Smooth muscle cell (in vitro differentiated cells): ENCODE measurements around the gene GRIFIN. TPM values are rescaled to one million over a fixed set of nuclear protein-coding genes. Genes with fewer than 3 reads are reported as not detected.

ENCODE experiments used
- DNase-seq: peaks from one replicate; lab custom pipeline; 2025; ENCODE audit not compliant: unreplicated experiment; lab: John Stamatoyannopoulos, UW
- H2AFZ ChIP-seq: fragments of 200-600 bp; sonication (generic); 2 replicates; pipeline ENCODE4 v1.6.0; 2016; ENCODE audit warnings: antibody characterized with exemption, low read depth, mild to moderate bottlenecking
- H3F3A ChIP-seq: fragments of 200-600 bp; sonication (generic); 2 replicates; pipeline ENCODE4 v1.6.0; 2017; ENCODE audit warnings: antibody characterized with exemption, low read depth
- H3K27ac ChIP-seq: fragments of 200-600 bp; sonication (generic); 2 replicates; pipeline ENCODE4 v1.5.1; 2016; ENCODE audit warnings: low read depth, mild to moderate bottlenecking
- H3K27me3 ChIP-seq: fragments of 200-600 bp; sonication (generic); 2 replicates; pipeline ENCODE4 v1.6.1; 2016; ENCODE audit warnings: low read depth, mild to moderate bottlenecking
- H3K36me3 ChIP-seq: fragments of 200-600 bp; sonication (generic); 2 replicates; pipeline ENCODE4 v1.5.1; 2016; ENCODE audit warnings: low read depth
- H3K4me1 ChIP-seq: fragments of 200-600 bp; sonication (generic); 2 replicates; pipeline ENCODE4 v1.5.1; 2016; ENCODE audit warnings: low read depth
- H3K4me2 ChIP-seq: fragments of 200-600 bp; sonication (generic); 2 replicates; pipeline ENCODE4 v1.6.0; 2016; ENCODE audit warnings: mild to moderate bottlenecking
- H3K4me3 ChIP-seq: fragments of 200-600 bp; sonication (generic); 2 replicates; pipeline ENCODE4 v1.5.1; 2016; ENCODE audit warnings: mild to moderate bottlenecking
- H3K79me2 ChIP-seq: fragments of 200-600 bp; sonication (generic); 2 replicates; pipeline ENCODE4 v1.6.0; 2016; ENCODE audit warnings: low read depth, mild to moderate bottlenecking
- H3K9ac ChIP-seq: fragments of 200-600 bp; sonication (generic); 2 replicates; pipeline ENCODE4 v1.6.0; 2016; ENCODE audit warnings: low read depth
- H3K9me3 ChIP-seq: fragments of 200-600 bp; sonication (generic); replicated peaks from 2 replicates; pipeline ENCODE4 v1.5.1; 2016; ENCODE audit warnings: low read depth
- H4K20me1 ChIP-seq: fragments of 200-600 bp; sonication (generic); 2 replicates; pipeline ENCODE4 v1.6.0; 2016; ENCODE audit warnings: low read depth
- WGBS: methylation state at CpG from one replicate; pipeline ENCODE4 v1.1.7; 2016; ENCODE audit warnings: low lambda C conversion rate; 5-methylcytosine and 5-hydroxymethylcytosine counted together
- polyA plus RNA-seq: library from polyadenylated mRNA; unstranded; fragments of >200 nt; fragmentation: Nextera tagmentation; extraction: Ambion mirVana; gene quantifications from 2 replicates; pipeline ENCODE4 v1.2.1, GENCODE V29; 2016
- total RNA-seq: library from RNA; depleted of rRNA; stranded (reverse); fragments of >200 nt; gene quantifications from 2 replicates; pipeline ENCODE4 v1.2.3, GENCODE V29; 2014
- TF ChIP-seq, protein P1 (sequence below): fragments of 200-600 bp; sonication (generic); IDR thresholded peaks from 2 replicates; pipeline ENCODE4 v1.5.1; 2017; ENCODE audit warnings: borderline replicate concordance, mild to moderate bottlenecking, antibody characterized with exemption; ENCODE audit not compliant: insufficient read depth, poor library complexity, severe bottlenecking

The GRIFIN gene
- total and polyA plus RNA-seq, 2 experiments from 2014 or later: not detected

DNA sequence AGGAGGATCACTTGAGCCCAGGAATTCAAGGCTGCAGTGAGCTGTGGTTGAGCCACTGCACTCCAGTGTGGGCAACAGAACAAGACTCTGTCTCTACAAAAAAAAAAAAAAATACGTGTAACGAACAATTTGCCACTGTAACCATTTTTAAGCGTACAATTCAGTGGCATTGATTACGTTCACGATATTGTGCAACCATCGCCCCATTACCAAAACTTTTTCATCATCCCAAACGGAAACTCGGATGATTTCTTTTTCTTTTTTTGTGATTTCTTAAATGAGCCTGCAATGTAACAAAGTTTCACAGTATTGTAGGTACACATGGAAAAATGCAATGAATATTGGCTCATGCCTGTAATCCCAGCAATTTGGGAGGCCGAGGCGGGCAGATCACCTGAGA lies 9.5 kb downstream of the GRIFIN start:
- no peaks in the 10 kb centered on the region for H3K27me3 ChIP-seq
- no peak overlapping the region for H2AFZ ChIP-seq
- no peak overlapping the region for H3K4me2 ChIP-seq
- no peaks in the 10 kb centered on the region for H3K9me3 ChIP-seq
- no peaks in the 10 kb centered on the region for H3K36me3 ChIP-seq
- DNase-seq: no peak
- whole genome bisulfite sequencing: 90% methylated on average over 10 of the region's 10 CpGs
- H3F3A ChIP-seq: no peaks in the 10 kb centered on the region
- no peaks in the 10 kb centered on the region for H4K20me1 ChIP-seq
- no peaks in the 10 kb centered on the region for H3K4me1 ChIP-seq
- no peak overlapping the region for H3K27ac ChIP-seq
- TF ChIP-seq, protein P1, sequence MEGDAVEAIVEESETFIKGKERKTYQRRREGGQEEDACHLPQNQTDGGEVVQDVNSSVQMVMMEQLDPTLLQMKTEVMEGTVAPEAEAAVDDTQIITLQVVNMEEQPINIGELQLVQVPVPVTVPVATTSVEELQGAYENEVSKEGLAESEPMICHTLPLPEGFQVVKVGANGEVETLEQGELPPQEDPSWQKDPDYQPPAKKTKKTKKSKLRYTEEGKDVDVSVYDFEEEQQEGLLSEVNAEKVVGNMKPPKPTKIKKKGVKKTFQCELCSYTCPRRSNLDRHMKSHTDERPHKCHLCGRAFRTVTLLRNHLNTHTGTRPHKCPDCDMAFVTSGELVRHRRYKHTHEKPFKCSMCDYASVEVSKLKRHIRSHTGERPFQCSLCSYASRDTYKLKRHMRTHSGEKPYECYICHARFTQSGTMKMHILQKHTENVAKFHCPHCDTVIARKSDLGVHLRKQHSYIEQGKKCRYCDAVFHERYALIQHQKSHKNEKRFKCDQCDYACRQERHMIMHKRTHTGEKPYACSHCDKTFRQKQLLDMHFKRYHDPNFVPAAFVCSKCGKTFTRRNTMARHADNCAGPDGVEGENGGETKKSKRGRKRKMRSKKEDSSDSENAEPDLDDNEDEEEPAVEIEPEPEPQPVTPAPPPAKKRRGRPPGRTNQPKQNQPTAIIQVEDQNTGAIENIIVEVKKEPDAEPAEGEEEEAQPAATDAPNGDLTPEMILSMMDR: no peak
- H3K9ac ChIP-seq: no peak overlapping the region
- no peaks in the 10 kb centered on the region for H3K79me2 ChIP-seq
- no peak overlapping the region for H3K4me3 ChIP-seq

DNA sequence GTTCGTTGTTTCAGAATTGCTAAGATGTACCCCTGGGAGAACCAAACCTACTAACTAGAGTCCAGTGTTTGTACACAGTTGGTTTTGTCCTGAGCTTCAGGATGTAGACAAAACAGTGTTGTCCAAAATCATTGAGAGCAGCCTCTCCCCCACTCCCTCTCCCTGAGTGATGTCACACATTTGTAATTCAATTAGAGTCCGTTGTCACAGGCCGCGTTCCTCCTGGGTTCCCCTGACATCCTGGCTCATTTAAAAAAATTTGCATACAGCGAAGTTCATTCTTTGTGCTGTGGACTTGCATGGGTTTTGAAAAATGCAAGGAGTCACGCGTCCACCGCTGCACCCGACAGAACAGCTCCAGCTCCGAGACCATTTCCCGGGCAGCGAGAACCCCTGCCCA lies 10.3 kb downstream of the GRIFIN start:
- Histone ChIP-seq H3K4me1 (no peaks in the 10 kb centered on the region), H3K4me2 (no peak overlapping the region), H3K36me3 (no peaks in the 10 kb centered on the region), H3K9me3 (no peaks in the 10 kb centered on the region), H3K27ac (no peak overlapping the region), H3F3A (no peaks in the 10 kb centered on the region), H3K4me3 (no peak overlapping the region), H3K27me3 (no peaks in the 10 kb centered on the region), H3K9ac (no peak overlapping the region), H4K20me1 (no peaks in the 10 kb centered on the region), H2AFZ (no peak overlapping the region), H3K79me2 (no peaks in the 10 kb centered on the region)
- WGBS: 79% methylated on average over 12 of the region's 12 CpGs
- TF ChIP-seq, protein P1: no peak
- DNase-seq: no peak

DNA sequence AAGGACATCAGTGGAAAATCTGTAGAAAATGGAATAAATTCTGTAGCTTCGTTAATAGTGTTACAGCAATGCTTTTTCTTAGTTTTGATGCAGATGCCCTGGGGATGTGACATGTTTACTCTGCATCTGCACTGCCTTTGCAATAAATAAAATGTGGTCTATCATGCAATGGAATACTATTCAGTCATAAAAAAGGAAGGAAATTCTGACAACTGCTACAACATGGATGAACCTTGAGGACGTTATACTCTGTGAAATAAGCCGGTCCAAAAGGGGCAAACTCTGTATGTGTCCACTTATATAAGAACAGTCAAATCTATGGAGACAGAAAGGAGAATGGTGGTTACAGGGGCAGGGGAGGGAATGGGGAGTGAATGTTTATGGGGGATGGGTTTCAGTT lies 13.5 kb downstream of the GRIFIN start:
- TF ChIP-seq, protein P1: no peak
- Histone ChIP-seq H3K4me3 (no peak overlapping the region), H3F3A (no peaks in the 10 kb centered on the region), H3K9ac (no peak overlapping the region), H3K79me2 (no peaks in the 10 kb centered on the region), H4K20me1 (no peaks in the 10 kb centered on the region), H3K27ac (no peak overlapping the region), H2AFZ (no peak overlapping the region), H3K4me2 (no peak overlapping the region), H3K27me3 (no peaks in the 10 kb centered on the region), H3K36me3 (no peaks in the 10 kb centered on the region), H3K9me3 (no peaks in the 10 kb centered on the region), H3K4me1 (no peaks in the 10 kb centered on the region)
- DNase-seq: no peak
- 91% methylated on average over 3 of the region's 3 CpGs for WGBS

DNA sequence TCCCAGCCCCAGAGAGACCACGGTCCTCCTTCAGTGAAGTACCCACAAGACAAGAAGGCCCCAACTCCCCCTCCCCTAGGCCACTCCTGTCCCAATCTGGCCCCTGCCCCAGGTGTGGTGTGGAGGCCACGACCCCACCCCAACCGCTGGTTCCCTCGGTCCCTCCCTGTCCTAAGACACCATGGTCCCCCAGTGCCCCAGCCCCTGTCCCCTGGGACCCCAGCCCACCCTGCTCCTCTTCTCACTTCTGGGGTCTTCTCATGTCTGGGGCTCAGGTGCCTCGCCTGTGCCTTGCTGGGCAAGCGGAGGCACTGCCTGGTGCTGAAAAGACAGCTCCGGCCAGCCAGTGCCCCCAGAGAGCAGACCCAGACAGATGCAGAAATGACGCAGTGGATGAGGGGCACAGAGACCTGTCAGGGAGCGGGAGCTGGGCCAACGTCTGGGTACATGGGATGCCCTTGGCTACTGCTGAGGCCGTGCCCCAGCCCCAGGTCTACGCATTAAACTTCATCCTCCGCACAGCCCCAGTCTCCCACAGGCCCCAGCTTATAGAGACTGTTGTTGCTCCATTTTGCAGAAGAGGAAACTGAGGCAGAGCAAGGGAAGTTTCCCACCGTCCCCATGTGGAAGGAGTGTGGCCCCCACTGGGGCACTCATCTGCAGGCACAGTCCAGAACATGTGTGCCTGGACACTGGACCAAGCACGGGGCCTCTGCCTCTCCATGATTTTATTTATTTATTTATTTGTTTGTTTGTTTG lies 14.8 kb downstream of the GRIFIN start:
- H3K36me3 ChIP-seq: no peaks in the 10 kb centered on the region
- 82% methylated on average over 15 of the region's 15 CpGs for WGBS
- TF ChIP-seq, protein P1: no peak

More for the DNA sequence above, 14.8 kb downstream of the GRIFIN start:
- no peak for DNase-seq
- Histone ChIP-seq H3K27ac (no peak overlapping the region), H3K4me2 (no peak overlapping the region), H3K4me1 (no peaks in the 10 kb centered on the region), H3K79me2 (no peaks in the 10 kb centered on the region), H3F3A (no peaks in the 10 kb centered on the region), H2AFZ (no peak overlapping the region), H3K27me3 (no peaks in the 10 kb centered on the region), H4K20me1 (no peaks in the 10 kb centered on the region), H3K9me3 (no peaks in the 10 kb centered on the region), H3K9ac (no peak overlapping the region), H3K4me3 (no peak overlapping the region)
